H9 (cell line): ENCODE measurements around the gene PREX1. TPM values are rescaled to one million over a fixed set of nuclear protein-coding genes. Genes with fewer than 3 reads are reported as not detected.

Experiments used
- DNase-seq: peaks from one replicate; pipeline ENCODE4 v3.0.0-alpha.2; 2017
- H2AFZ ChIP-seq: one replicate; pipeline ENCODE4 v1.6.1; 2013; ENCODE audit warnings: mild to moderate bottlenecking, low read length, control low read depth, moderate library complexity
- H2AK5ac ChIP-seq: 2 replicates; pipeline ENCODE4 v1.6.1; 2013; ENCODE audit warnings: low read length, control low read depth, mixed read lengths; ENCODE audit not compliant: insufficient read length
- H2BK120ac ChIP-seq: one replicate; pipeline ENCODE4 v1.6.1; 2013; ENCODE audit warnings: low read depth, mild to moderate bottlenecking, low read length, control low read depth, inconsistent platforms; ENCODE audit not compliant: poor library complexity, severe bottlenecking
- H2BK12ac ChIP-seq: 2 replicates; pipeline ENCODE4 v1.6.1; 2013; ENCODE audit warnings: low read length, control low read depth, mixed read lengths, low read depth; ENCODE audit not compliant: insufficient read length
- H2BK15ac ChIP-seq: 2 replicates; pipeline ENCODE4 v1.6.1; 2013; ENCODE audit warnings: low read depth, low read length, control low read depth
- H2BK20ac ChIP-seq: one replicate; pipeline ENCODE4 v1.6.1; 2013; ENCODE audit warnings: low read depth, mild to moderate bottlenecking, low read length, control low read depth, inconsistent platforms; ENCODE audit not compliant: poor library complexity, severe bottlenecking
- H2BK5ac ChIP-seq: 2 replicates; pipeline ENCODE4 v1.6.1; 2013; ENCODE audit warnings: low read length, control low read depth, mixed read lengths; ENCODE audit not compliant: insufficient read length
- H3K14ac ChIP-seq: 2 replicates; pipeline ENCODE4 v1.6.1; 2013; ENCODE audit warnings: low read length, control low read depth; ENCODE audit not compliant: insufficient read depth
- H3K18ac ChIP-seq: 2 replicates; pipeline ENCODE4 v1.6.1; 2013; ENCODE audit warnings: low read depth, mild to moderate bottlenecking, mixed read lengths, low read length, control low read depth; ENCODE audit not compliant: insufficient read length
- H3K23ac ChIP-seq: 2 replicates; pipeline ENCODE4 v1.6.1; 2013; ENCODE audit warnings: low read length, control low read depth, mixed read lengths, low read depth; ENCODE audit not compliant: insufficient read length
- H3K23me2 ChIP-seq: 2 replicates; pipeline ENCODE4 v1.6.1; 2013; ENCODE audit warnings: low read depth, mild to moderate bottlenecking, mixed read lengths, low read length, control low read depth; ENCODE audit not compliant: insufficient read length, poor library complexity, severe bottlenecking
- H3K27ac ChIP-seq: 2 replicates; pipeline ENCODE4 v1.5.1; 2013; ENCODE audit warnings: low read length, control low read depth, mixed read lengths, low read depth; ENCODE audit not compliant: insufficient read length
- H3K27me3 ChIP-seq: 2 replicates; pipeline ENCODE4 v1.6.1; 2013; ENCODE audit warnings: low read length, control low read depth, inconsistent platforms; ENCODE audit not compliant: insufficient read depth
- H3K4ac ChIP-seq: 2 replicates; pipeline ENCODE4 v1.6.1; 2013; ENCODE audit warnings: low read depth, mild to moderate bottlenecking, control low read depth, inconsistent platforms, low read length, moderate library complexity
- H3K4me1 ChIP-seq: 2 replicates; pipeline ENCODE4 v1.6.1; 2013; ENCODE audit warnings: low read length, control low read depth, inconsistent platforms; ENCODE audit not compliant: insufficient read depth
- H3K4me2 ChIP-seq: 2 replicates; pipeline ENCODE4 v1.6.1; 2013; ENCODE audit warnings: low read length, control low read depth, mixed read lengths; ENCODE audit not compliant: insufficient read length, insufficient read depth
- H3K56ac ChIP-seq: 2 replicates; pipeline ENCODE4 v1.6.1; 2013; ENCODE audit warnings: low read depth, mild to moderate bottlenecking, mixed read lengths, low read length, control low read depth; ENCODE audit not compliant: insufficient read length
- H3K79me1 ChIP-seq: 2 replicates; pipeline ENCODE4 v1.6.1; 2013; ENCODE audit warnings: low read depth, mild to moderate bottlenecking, moderate library complexity, low read length, control low read depth, inconsistent platforms; ENCODE audit not compliant: insufficient read depth, poor library complexity, severe bottlenecking
- H3K79me2 ChIP-seq: 2 replicates; pipeline ENCODE4 v1.6.1; 2013; ENCODE audit warnings: low read length, control low read depth, inconsistent platforms; ENCODE audit not compliant: insufficient read depth
- H3K9ac ChIP-seq: 2 replicates; pipeline ENCODE4 v1.6.1; 2013; ENCODE audit warnings: low read length, control low read depth, mixed read lengths; ENCODE audit not compliant: insufficient read length; ENCODE audit errors: extremely low read depth
- H3K9me3 ChIP-seq: one replicate; pipeline ENCODE4 v1.6.1; 2013; ENCODE audit warnings: low read depth, low read length, inconsistent platforms; ENCODE audit not compliant: control insufficient read depth
- H3T11ph ChIP-seq: one replicate; pipeline ENCODE4 v1.6.1; 2013; ENCODE audit warnings: mild to moderate bottlenecking, low read length, control low read depth, inconsistent platforms
- H4K20me1 ChIP-seq: one replicate; pipeline ENCODE4 v1.6.1; 2013; ENCODE audit not compliant: control insufficient read depth, insufficient read length, insufficient read depth
- H4K5ac ChIP-seq: 2 replicates; pipeline ENCODE4 v1.6.1; 2013; ENCODE audit warnings: low read depth, mild to moderate bottlenecking, mixed read lengths, low read length, control low read depth; ENCODE audit not compliant: insufficient read length
- H4K8ac ChIP-seq: replicated peaks from 2 replicates; pipeline ENCODE4 v1.6.1; 2013; ENCODE audit warnings: low read length, control low read depth, mixed read lengths, low read depth; ENCODE audit not compliant: insufficient read length
- H4K91ac ChIP-seq: 2 replicates; pipeline ENCODE4 v1.6.1; 2013; ENCODE audit warnings: low read depth, mild to moderate bottlenecking, moderate library complexity, mixed read lengths, low read length, control low read depth; ENCODE audit not compliant: insufficient read length
- H3K27ac Mint-ChIP-seq, 3 experiments: 2 replicates in 2 of 3; 3 replicates in 1 of 3; pipeline ENCODE4 v1.8.0; 2020 to 2021; ENCODE audit warnings: mixed read lengths in 3 of 3, mild to moderate bottlenecking in 1 of 3, moderate library complexity in 1 of 3
- H3K27me3 Mint-ChIP-seq: 2 replicates; pipeline ENCODE4 v1.8.0; 2021; ENCODE audit warnings: low read depth, mild to moderate bottlenecking, moderate library complexity, mixed read lengths
- H3K36me3 Mint-ChIP-seq, 3 experiments: 2 replicates in 2 of 3; 3 replicates in 1 of 3; pipeline ENCODE4 v1.8.0; 2020 to 2021; ENCODE audit warnings: low read depth in 3 of 3, mixed read lengths in 3 of 3; ENCODE audit not compliant: insufficient read depth in 1 of 3
- H3K4me1 Mint-ChIP-seq, 2 experiments: 2 replicates each; pipeline ENCODE4 v1.8.0; 2020; ENCODE audit warnings: mixed read lengths in 2 of 2
- H3K4me3 Mint-ChIP-seq, 2 experiments: 2 replicates in 1 of 2; 3 replicates in 1 of 2; pipeline ENCODE4 v1.8.0; 2020 to 2021; ENCODE audit warnings: mild to moderate bottlenecking in 2 of 2, mixed read lengths in 2 of 2, moderate library complexity in 1 of 2
- H3K9me3 Mint-ChIP-seq, 2 experiments: 2 replicates in 1 of 2; 3 replicates in 1 of 2; pipeline ENCODE4 v1.8.0; 2020; ENCODE audit warnings: mild to moderate bottlenecking in 2 of 2, mixed read lengths in 2 of 2, moderate library complexity in 1 of 2
- CTCF ChIP-seq: fragments of 200-600 bp; sonication (generic); conservative IDR thresholded peaks from 3 replicates; pipeline ENCODE4 v1.8.0; 2021; ENCODE audit warnings: antibody characterized with exemption, mild to moderate bottlenecking
- WGBS: extraction: QIAGEN DNeasy Blood & Tissue Kit; methylation state at CpG from one replicate; pipeline ENCODE4 v1.1.7; 2013; ENCODE audit warnings: missing lambda C conversion rate, low lambda C conversion rate, mixed read lengths; ENCODE audit not compliant: insufficient read length; ENCODE audit errors: extremely low coverage; 5-methylcytosine and 5-hydroxymethylcytosine counted together
- total RNA-seq: library from RNA; stranded (reverse); gene quantifications from 2 replicates; pipeline ENCODE4 v1.2.1, GENCODE V29; 2021

The PREX1 gene
- total RNA-seq, 1 experiment from 2014 or later = 6.6 TPM

GRCh38 chr20:48809673-48810072, 18.1 kb downstream of the PREX1 start:
- no peak for TF ChIP-seq CTCF

More at GRCh38 chr20:48809673-48810072, 18.1 kb downstream of the PREX1 start:
- no peak overlapping the region for H3K23ac ChIP-seq
- H3K9me3 Mint-ChIP-seq = peaks cover 3 to 6% of the 10 kb centered on the region in 2 experiments; a peak in 4 of 5 replicates
- no peak overlapping the region for H2BK15ac ChIP-seq
- H3K27me3 Mint-ChIP-seq = no peaks in the 10 kb centered on the region; the same call in 1 of the 2 replicates
- DNase-seq = no peak
- H3K4me3 Mint-ChIP-seq = no peak overlapping the region
- H3K9ac ChIP-seq = no peak overlapping the region
- no peaks in the 10 kb centered on the region; a peak in 1 of 4 replicates for H3K4me1 Mint-ChIP-seq
- no peak overlapping the region for H2AK5ac ChIP-seq
- H4K20me1 ChIP-seq = no peaks in the 10 kb centered on the region
- no peaks in the 10 kb centered on the region for H3K4me1 ChIP-seq
- H3K9me3 ChIP-seq = no peaks in the 10 kb centered on the region
- H3K79me1 ChIP-seq = no peaks in the 10 kb centered on the region
- no peak overlapping the region for H2AFZ ChIP-seq
- no peak overlapping the region for H2BK20ac ChIP-seq
- H3K79me2 ChIP-seq = no peaks in the 10 kb centered on the region
- H3K27ac ChIP-seq = no peak overlapping the region
- no CpG with 5 or more reads among the region's 5 CpGs for WGBS
- H3K23me2 ChIP-seq = no peaks in the 10 kb centered on the region
- H3K36me3 Mint-ChIP-seq = peaks cover 0 to 9% (median 5%) of the 10 kb centered on the region in 3 experiments; a peak in 3 of 7 replicates
- H3K56ac ChIP-seq = no peak overlapping the region
- H3K4me2 ChIP-seq = no peak overlapping the region
- H3K27ac Mint-ChIP-seq = no peak overlapping the region
- H3K4ac ChIP-seq = no peak overlapping the region
- H2BK5ac ChIP-seq = no peak overlapping the region
- H2BK12ac ChIP-seq = no peak overlapping the region
- H2BK120ac ChIP-seq = no peak overlapping the region
- H3K27me3 ChIP-seq = no peaks in the 10 kb centered on the region
- no peak overlapping the region for H3T11ph ChIP-seq
- no peak overlapping the region for H3K14ac ChIP-seq
- H4K8ac ChIP-seq = no peak overlapping the region
- H4K5ac ChIP-seq = no peak overlapping the region
- H3K18ac ChIP-seq = no peak overlapping the region
- H4K91ac ChIP-seq = no peak overlapping the region
